Heart right ventricle (tissue), 16 donors: Measurements from ENCODE around the gene RAB11FIP5. TPM values are rescaled to one million over a fixed set of nuclear protein-coding genes. Genes with fewer than 3 reads are reported as not detected.

ENCODE experiments used
- ATAC-seq, 8 donors: fragments of 200-7000 bp; cut with Tn5 transposase; one replicate each; pipeline ENCODE4 v1.9.1; 2020; ENCODE audit warnings: mild to moderate bottlenecking in 8 of 8, moderate library complexity in 8 of 8, moderate number of reproducible peaks in 1 of 8
- DNase-seq, 2 donors: peaks; one replicate each; pipeline ENCODE4 v3.0.0-alpha.2; 2020
- H3K27ac ChIP-seq, 10 donors: fragments of 200-600 bp; sonication (generic) in 2 of 10; one replicate each; pipeline versions ENCODE4 v1.5.0 to v1.8.0; 2020 to 2022; ENCODE audit warnings: mild to moderate bottlenecking in 3 of 10
- H3K27me3 ChIP-seq, 7 donors: fragments of 200-600 bp; one replicate each; pipeline ENCODE4 v1.8.0; 2021 to 2022; ENCODE audit warnings: mild to moderate bottlenecking in 2 of 7
- H3K36me3 ChIP-seq, 9 donors: fragments of 200-600 bp; sonication (generic) in 1 of 9; one replicate each; pipeline versions ENCODE4 v1.5.0 to v1.8.0; 2020 to 2022; ENCODE audit warnings: mild to moderate bottlenecking in 2 of 9
- H3K4me1 ChIP-seq, 9 donors: fragments of 200-600 bp; sonication (generic) in 1 of 9; one replicate each; pipeline versions ENCODE4 v1.5.0 to v1.8.0; 2020 to 2022; ENCODE audit warnings: mild to moderate bottlenecking in 4 of 9
- H3K4me3 ChIP-seq, 10 donors: fragments of 200-600 bp; sonication (generic) in 2 of 10; one replicate each; pipeline versions ENCODE4 v1.5.0 to v1.8.0; 2020 to 2022; ENCODE audit warnings: mild to moderate bottlenecking in 7 of 10, moderate library complexity in 2 of 10
- H3K9me3 ChIP-seq, 11 donors: fragments of 200-600 bp in 10 of 11; sonication (generic) in 2 of 11; one replicate each; pipeline versions ENCODE4 v1.5.0 to v1.8.0; 2013 to 2022; ENCODE audit warnings: mild to moderate bottlenecking in 2 of 11, control low read depth in 1 of 11, moderate library complexity in 1 of 11
- CTCF ChIP-seq, 9 donors: fragments of 200-600 bp; sonication (generic) in 2 of 9; IDR thresholded peaks; one replicate each; pipeline versions ENCODE4 v1.5.0 to v1.8.0; 2021 to 2022; ENCODE audit warnings: antibody characterized with exemption in 9 of 9, mild to moderate bottlenecking in 5 of 9, moderate library complexity in 1 of 9
- WGBS, 2 donors: extraction: QIAGEN DNeasy Blood & Tissue Kit; methylation state at CpG; one replicate each; pipeline ENCODE4 v1.1.7; 2013; ENCODE audit warnings: inconsistent platforms in 1 of 2; 5-methylcytosine and 5-hydroxymethylcytosine counted together
- intact Hi-C, 10 donors: fragments of 100-400 bp; cut with DNase I; formaldehyde crosslinking; loops; one replicate each; pipeline versions ENCODE4 v1.11.1 to v1.14.2; 2022
- polyA plus RNA-seq, 2 donors: library from polyadenylated mRNA; stranded (reverse); fragments of 200-250 nt; gene quantifications; one replicate each; pipeline ENCODE4 v1.2.3, GENCODE V29; 2013
- total RNA-seq, 10 donors: library from RNA; stranded (reverse); fragmentation: NEBNext Ultra II Directional in 3 of 10; extraction: Animal tissue kit (Norgen Biotek cat#: 25700) in 3 of 10; gene quantifications; one replicate each; pipeline versions ENCODE4 v1.2.1 to v1.2.4, GENCODE V29; 2021 to 2023
- donor health status: Arrhythmogenic right ventricular cardiomyopathy.
- donor health status: ischemic (EF 13 %, LVEDD 7.1; RV severe dilation, severe dysfunction).
- donor health status: healthy with polysubstance abuse.
- donor health status: DM: no; HTN: yes; CAD: no.
- donor health status: DM: no; HTN: no; CAD: no.
- donor health status: ischemic (EF 25% LVEDD 6.9; RV normal size, moderate dysfunction).
- donor health status: ischemic (EF 25% LVEDD 5.7; RV mildly dilated, moderate dysfunction).
- donor health status: healthy.
- donor health status: DM: yes; HTN: yes; CAD: no.
- donor health status: Ischemic cardiomyopathy.
- donor health status: ischemic (EF 35%, LVEDD 5.7; RV mildly dilated, moderate dysfunction).
- donor health status: nonischemic (EF 11% LVEDD 7.7; RV severe dilation, severe dysfunction).
- donor health status: DM: yes; HTN: yes; CAD: no.
- donor health status: PGD.
- donor health status: ischemic (EF 29% LVEDD 5.4; RV normal size, mild dysfunction).
- donor health status: nonischemic (EF 23%, LVEDD 6.1; RV moderate dilation, normal function).

Gene RAB11FIP5
- total and polyA plus RNA-seq, 12 donors, result 6.8 to 30.4 (median 22.3) TPM

GRCh38 chr2:73037947-73038585 is 74.7 kb downstream of the RAB11FIP5 start:
- 95 to 98% methylated on average over 6 of the region's 6 CpGs for WGBS, 2 donors
- no peaks in the 10 kb centered on the region for H3K9me3 ChIP-seq
- no peak overlapping the region for H3K27ac ChIP-seq
- no peaks in the 10 kb centered on the region for H3K27me3 ChIP-seq
- no peak for ATAC-seq
- peaks cover 0 to 39% (median 5%) of the 10 kb centered on the region in 9 donors for H3K36me3 ChIP-seq
- H3K4me1 ChIP-seq, result peaks cover 0 to 20% (median 0%) of the 10 kb centered on the region in 9 donors
- intact Hi-C loops, result no loop called here
- no peak for TF ChIP-seq CTCF (IDR thresholded peaks at IDR 0.05)
- no peak overlapping the region for H3K4me3 ChIP-seq
- no peak for DNase-seq

- Histone ChIP-seq H3K4me3 (no peak overlapping the region), H3K36me3 (peaks cover 0 to 39% (median 5%) of the 10 kb centered on the region in 9 donors), H3K9me3 (no peaks in the 10 kb centered on the region), H3K27me3 (no peaks in the 10 kb centered on the region), H3K27ac (no peak overlapping the region), H3K4me1 (peaks cover 0 to 29% (median 0%) of the 10 kb centered on the region in 9 donors)
- 93 to 95% methylated on average over 11 of the region's 11 CpGs for WGBS, 2 donors
- no peak for TF ChIP-seq CTCF (IDR thresholded peaks at IDR 0.05)
- ATAC-seq (peak in 1 of 8 donors; percentile 53), DNase-seq (no peak)
- intact Hi-C loops, result no loop called here
Measured at GRCh38 chr2:73036766-73037165, 76.0 kb downstream of the RAB11FIP5 start.

- H3K4me3 ChIP-seq, result no peak overlapping the region
- no peaks in the 10 kb centered on the region for H3K27me3 ChIP-seq
- 85 to 90% methylated on average over 6 of the region's 6 CpGs for WGBS, 2 donors
- H3K27ac ChIP-seq, result no peak overlapping the region
- no peak for DNase-seq
- peaks cover 0 to 29% (median 0%) of the 10 kb centered on the region in 9 donors for H3K4me1 ChIP-seq
- no peak for TF ChIP-seq CTCF (IDR thresholded peaks at IDR 0.05)
- H3K9me3 ChIP-seq, result no peaks in the 10 kb centered on the region
- intact Hi-C loops, result no loop called here
- ATAC-seq, result peak in 1 of 8 donors; percentile 24
- H3K36me3 ChIP-seq, result peaks cover 0 to 35% (median 5%) of the 10 kb centered on the region in 9 donors
Measured at GRCh38 chr2:73035899-73036711, 76.6 kb downstream of the RAB11FIP5 start.

- H3K27me3 ChIP-seq, result no peaks in the 10 kb centered on the region
- no peak overlapping the region for H3K4me3 ChIP-seq
- peak in 4 of 8 donors; percentile 26 to 69 (median 50) for ATAC-seq
- no peak for DNase-seq
- WGBS, 2 donors, result 89 to 97% methylated on average over 7 of the region's 7 CpGs
- peaks cover 0 to 29% (median 0%) of the 10 kb centered on the region in 9 donors for H3K4me1 ChIP-seq
- no peak for TF ChIP-seq CTCF (IDR thresholded peaks at IDR 0.05)
- H3K9me3 ChIP-seq, result no peaks in the 10 kb centered on the region
- peak overlapping the region in 1 of 10 donors; percentile 21 for H3K27ac ChIP-seq
- H3K36me3 ChIP-seq, result peaks cover 0 to 22% (median 5%) of the 10 kb centered on the region in 9 donors
- intact Hi-C loops, result no loop called here
Measured at GRCh38 chr2:73034661-73035375, 77.9 kb downstream of the RAB11FIP5 start.
